Neural progenitor cell (in vitro differentiated cells): ENCODE data around the gene BOD1L1.

ENCODE experiments used
- CTCF ChIP-seq: fragments of 200-600 bp; sonication (generic); IDR thresholded peaks from 2 replicates; pipeline ENCODE4 v1.5.1; 2017; ENCODE audit warnings: antibody characterized with exemption, mild to moderate bottlenecking
- EZH2phosphoT487 ChIP-seq: fragments of 200-600 bp; sonication (generic); IDR thresholded peaks from 2 replicates; pipeline ENCODE4 v1.6.1; 2017; ENCODE audit warnings: antibody characterized with exemption

DNA sequence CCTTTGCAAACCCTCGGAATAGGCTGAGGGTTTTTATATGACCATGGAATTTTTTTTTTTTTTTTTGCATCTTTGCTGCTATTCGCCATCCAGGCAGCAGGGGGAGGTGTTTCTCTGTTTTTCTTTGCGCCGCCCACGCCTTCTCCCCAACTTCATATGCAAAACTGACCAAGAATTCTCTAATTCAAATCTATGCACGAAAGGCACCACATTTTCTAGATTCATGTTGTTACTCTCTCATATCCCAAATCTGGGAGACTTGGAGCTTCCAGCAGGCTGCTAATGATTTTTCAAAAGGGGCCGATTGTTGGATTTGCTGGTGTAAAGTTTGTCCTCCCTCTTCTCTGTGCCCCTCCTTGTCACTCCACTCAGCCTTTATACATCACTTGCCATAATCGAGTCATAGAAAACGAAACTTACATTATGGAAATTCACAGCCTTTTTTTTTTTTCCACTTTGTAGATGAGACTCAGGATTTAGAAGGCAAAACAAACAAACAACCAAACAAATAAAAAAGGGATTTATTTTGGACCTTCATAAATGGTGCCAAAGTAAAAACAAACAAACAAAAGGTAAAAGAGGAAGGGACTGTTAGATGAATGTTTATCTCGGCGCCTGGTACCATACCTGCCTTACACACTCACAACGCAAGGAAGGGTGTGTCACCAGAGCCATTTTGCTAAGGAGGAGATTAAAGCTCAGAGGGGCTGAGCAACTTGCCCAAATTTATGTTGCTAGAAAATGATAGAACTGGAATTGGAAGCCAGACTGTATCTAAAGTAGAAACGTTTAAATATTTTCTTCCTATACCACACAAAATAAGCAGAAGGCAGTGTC, 29.3 kb upstream of the BOD1L1 start:
- TF ChIP-seq CTCF: peak; percentile 81
- no peak for TF ChIP-seq EZH2phosphoT487
